HUES48 (cell line): ENCODE measurements around the gene SRMS.

Source experiments
- H3K27ac ChIP-seq: one replicate; pipeline ENCODE4 v1.7.0; 2013; ENCODE audit warnings: low read depth, low read length, inconsistent platforms
- H3K27me3 ChIP-seq: 2 replicates; pipeline ENCODE4 v1.6.1; 2013; ENCODE audit warnings: mild to moderate bottlenecking, low read length; ENCODE audit not compliant: control insufficient read depth, insufficient read depth
- H3K36me3 ChIP-seq: 2 replicates; pipeline ENCODE4 v1.6.1; 2013; ENCODE audit warnings: low read length; ENCODE audit not compliant: control insufficient read depth, insufficient read depth
- H3K4me1 ChIP-seq: 2 replicates; pipeline ENCODE4 v1.6.1; 2013; ENCODE audit warnings: mild to moderate bottlenecking, low read length; ENCODE audit not compliant: control insufficient read depth, insufficient read depth
- H3K4me3 ChIP-seq: 2 replicates; pipeline ENCODE4 v1.5.1; 2013; ENCODE audit warnings: mild to moderate bottlenecking, low read depth, low read length
- H3K9ac ChIP-seq: 2 replicates; pipeline ENCODE4 v1.6.1; 2013; ENCODE audit warnings: mild to moderate bottlenecking, low read depth, low read length, moderate library complexity
- H3K9me3 ChIP-seq: 2 replicates; pipeline ENCODE4 v1.6.1; 2013; ENCODE audit warnings: low read length; ENCODE audit not compliant: control insufficient read depth, insufficient read depth

Gene SRMS

GRCh38 chr20:63554361-63555278, 7.1 kb upstream of the SRMS start:
- H3K4me1 ChIP-seq, result peaks cover 17% of the 10 kb centered on the region
- H3K27ac ChIP-seq, result no peak overlapping the region
- no peak overlapping the region for H3K9ac ChIP-seq
- no peaks in the 10 kb centered on the region for H3K27me3 ChIP-seq
- H3K4me3 ChIP-seq, result peak overlapping the region; percentile 87
- H3K36me3 ChIP-seq, result no peaks in the 10 kb centered on the region
- no peaks in the 10 kb centered on the region for H3K9me3 ChIP-seq

DNA sequence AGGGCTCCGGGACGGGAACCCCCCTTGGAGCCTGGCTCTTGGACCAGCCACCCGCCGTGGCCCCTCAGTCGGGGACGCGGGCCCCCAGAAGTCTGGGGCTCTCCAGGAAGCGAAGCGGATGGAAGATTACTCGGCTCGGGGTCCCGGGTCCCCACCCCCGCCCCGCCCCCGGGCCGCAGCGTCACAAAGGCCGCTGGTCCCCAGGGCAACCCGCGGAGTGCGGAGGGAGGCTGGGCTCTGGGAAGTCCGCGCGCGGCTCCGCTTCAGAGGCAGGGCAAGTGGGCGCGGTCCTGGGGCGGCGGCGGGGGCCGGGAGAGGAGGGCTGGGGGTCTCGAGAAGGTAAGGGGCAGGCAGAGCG, 6.4 kb upstream of the SRMS start, which contains the start of gene FNDC11:
TSS of gene FNDC11 (plus strand) at position 227 of the 358 bp plus-strand sequence. CDS start 1,505 bp downstream, outside the sequence.
- Histone ChIP-seq H3K4me1 (peaks cover 17% of the 10 kb centered on the region), H3K27me3 (no peaks in the 10 kb centered on the region), H3K4me3 (peak within 1 kb of the TSS; percentile 87), H3K36me3 (no peaks in the 10 kb centered on the region), H3K9ac (peak within 1 kb of the TSS; percentile 16; the same call in 1 of the 2 replicates), H3K9me3 (no peaks in the 10 kb centered on the region), H3K27ac (peak within 1 kb of the TSS; percentile 77)

DNA sequence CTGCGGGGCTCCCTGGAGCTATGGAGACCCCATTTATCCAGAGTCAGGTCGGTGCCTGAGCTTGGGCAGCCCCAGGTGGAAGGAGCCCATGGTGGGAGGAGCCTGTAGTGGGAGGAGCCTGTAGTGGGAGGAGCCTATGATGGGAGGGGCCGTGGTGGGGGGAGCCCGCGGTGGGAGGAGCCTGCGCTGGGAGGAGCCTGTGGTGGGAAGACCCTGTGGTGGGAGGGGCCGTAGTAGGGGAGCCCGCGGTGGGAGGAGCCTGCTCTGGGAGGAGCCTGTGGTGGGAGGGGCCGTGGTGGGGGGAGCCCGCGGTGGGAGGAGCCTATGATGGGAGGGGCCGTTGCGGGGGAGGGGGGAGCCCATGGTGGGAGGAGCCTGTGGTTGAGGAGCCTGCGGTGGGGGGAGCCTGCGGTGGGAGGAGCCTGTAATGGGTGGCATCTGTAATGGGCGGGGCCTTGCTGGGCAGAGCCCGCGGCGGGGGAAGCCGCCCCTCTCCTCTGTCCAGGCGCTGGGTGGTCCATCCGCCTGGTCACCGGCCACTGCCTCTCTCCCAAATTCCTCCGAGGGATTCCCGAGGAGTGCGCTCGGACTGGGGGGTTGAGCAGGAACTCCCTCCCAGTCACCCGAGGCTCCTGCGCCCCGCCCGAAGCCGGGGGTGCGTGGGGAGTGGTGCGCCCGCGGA, 5.8 kb upstream of the SRMS start:
- Histone ChIP-seq H3K4me1 (peaks cover 22% of the 10 kb centered on the region), H3K36me3 (no peaks in the 10 kb centered on the region), H3K9me3 (no peaks in the 10 kb centered on the region), H3K27ac (peak overlapping the region; percentile 77), H3K9ac (peak overlapping the region; percentile 16; the same call in 1 of the 2 replicates), H3K27me3 (no peaks in the 10 kb centered on the region), H3K4me3 (peak overlapping the region; percentile 87)

DNA sequence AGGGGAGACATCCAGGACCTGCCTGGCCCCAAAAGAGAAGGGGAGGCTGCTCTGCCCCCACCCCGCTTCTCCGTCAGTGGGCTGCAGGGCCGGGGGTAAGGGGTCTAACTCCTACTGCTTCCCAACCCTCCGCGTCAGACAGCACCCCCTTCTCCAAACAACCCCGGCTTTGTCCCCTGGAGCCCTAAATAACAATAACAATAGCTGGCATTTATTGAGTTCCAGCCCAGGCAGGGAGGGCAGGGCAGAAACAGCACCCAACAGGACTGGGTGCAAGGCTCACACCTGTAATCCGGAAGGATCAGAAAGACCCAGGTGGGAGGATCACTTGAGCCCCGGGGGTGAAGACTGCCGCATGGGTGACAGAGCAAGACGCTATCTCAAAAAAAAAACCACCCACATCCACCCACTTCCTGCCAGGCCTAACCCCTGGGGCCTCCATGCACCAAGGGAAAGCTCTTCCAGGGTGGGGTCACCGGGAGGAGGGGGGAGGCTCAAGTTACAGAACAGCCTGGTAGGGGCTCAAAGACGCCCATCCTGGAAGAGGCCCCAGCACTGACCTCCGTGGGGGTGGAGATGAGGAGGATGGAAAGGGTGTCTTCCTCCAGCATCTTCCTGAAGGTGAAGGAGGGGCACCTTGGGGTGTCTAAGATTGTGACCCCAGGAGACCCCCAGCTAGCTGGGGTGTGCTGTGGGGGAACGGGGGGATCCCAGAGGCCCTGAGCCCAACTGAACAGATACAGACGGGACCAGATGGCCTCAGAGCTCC, 5.1 kb upstream of the SRMS start:
- Histone ChIP-seq H3K9ac (peak overlapping the region; percentile 16; the same call in 1 of the 2 replicates), H3K4me1 (peaks cover 29% of the 10 kb centered on the region), H3K4me3 (peak overlapping the region; percentile 51), H3K9me3 (no peaks in the 10 kb centered on the region), H3K36me3 (no peaks in the 10 kb centered on the region), H3K27ac (peak overlapping the region; percentile 77), H3K27me3 (no peaks in the 10 kb centered on the region)

DNA sequence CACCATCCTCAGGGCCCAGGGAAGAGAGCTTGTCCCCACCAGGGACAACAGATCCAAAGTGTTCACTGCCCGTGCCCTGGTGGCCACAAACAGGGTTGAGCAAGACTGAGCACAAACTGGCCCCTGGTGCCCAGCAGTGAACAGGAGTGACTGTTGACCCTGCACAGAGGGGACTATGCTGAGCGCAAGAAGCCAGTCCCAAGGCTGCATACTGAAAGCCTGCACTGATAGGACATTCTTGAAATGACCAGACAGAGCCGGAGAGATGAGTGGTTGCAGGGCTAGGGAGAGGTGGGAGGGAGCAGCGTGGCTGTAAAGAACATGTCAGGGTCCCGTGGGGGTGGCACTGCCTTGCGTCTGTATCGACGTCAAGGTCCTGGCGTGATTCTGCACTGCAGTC, 3.5 kb upstream of the SRMS start:
- Histone ChIP-seq H3K9ac (no peak overlapping the region), H3K4me1 (peaks cover 35% of the 10 kb centered on the region), H3K36me3 (no peaks in the 10 kb centered on the region), H3K9me3 (no peaks in the 10 kb centered on the region), H3K4me3 (no peak overlapping the region), H3K27ac (no peak overlapping the region), H3K27me3 (no peaks in the 10 kb centered on the region)

- H3K27ac ChIP-seq, result no peak overlapping the region
- no peak overlapping the region for H3K9ac ChIP-seq
- no peaks in the 10 kb centered on the region for H3K9me3 ChIP-seq
- no peaks in the 10 kb centered on the region for H3K36me3 ChIP-seq
- peaks cover 35% of the 10 kb centered on the region for H3K4me1 ChIP-seq
- no peaks in the 10 kb centered on the region for H3K27me3 ChIP-seq
- H3K4me3 ChIP-seq, result no peak overlapping the region
Observed at GRCh38 chr20:63549679-63550282, 2.2 kb upstream of the SRMS start.

DNA sequence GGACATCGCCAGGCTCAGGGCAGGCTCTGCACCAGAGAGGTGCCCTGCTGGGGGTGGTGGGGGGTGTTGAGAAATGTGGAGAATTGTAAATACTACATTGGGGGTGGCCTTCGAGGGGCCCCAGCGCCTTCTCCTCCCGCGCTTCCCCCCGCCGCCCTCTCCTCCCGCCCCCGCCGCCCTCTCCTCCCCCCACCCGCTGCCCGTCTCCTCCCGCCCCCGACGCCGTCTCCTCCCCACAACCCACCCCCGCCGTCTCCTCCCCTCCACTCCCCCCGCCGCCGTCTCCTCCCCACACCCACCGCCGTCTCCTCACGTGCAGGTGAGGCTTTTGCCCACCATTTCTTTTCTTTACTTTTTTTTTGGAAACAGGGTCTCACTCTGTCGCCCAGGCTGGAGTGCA, 1.5 kb upstream of the SRMS start:
- Histone ChIP-seq H3K27me3 (no peaks in the 10 kb centered on the region), H3K27ac (no peak overlapping the region), H3K9ac (no peak overlapping the region), H3K9me3 (no peaks in the 10 kb centered on the region), H3K4me3 (no peak overlapping the region), H3K4me1 (peaks cover 30% of the 10 kb centered on the region), H3K36me3 (no peaks in the 10 kb centered on the region)

- Histone ChIP-seq H3K27me3 (no peaks in the 10 kb centered on the region), H3K4me1 (peaks cover 30% of the 10 kb centered on the region), H3K9ac (no peak overlapping the region)
Observed at GRCh38 chr20:63548542-63548941, 993 bp upstream of the SRMS start.

GRCh38 chr20:63546956-63547724, 409 bp downstream of the SRMS start:
- Histone ChIP-seq H3K36me3 (no peaks in the 10 kb centered on the region), H3K27ac (no peak overlapping the region), H3K4me1 (peaks cover 20% of the 10 kb centered on the region), H3K9me3 (no peaks in the 10 kb centered on the region), H3K27me3 (no peaks in the 10 kb centered on the region), H3K9ac (no peak overlapping the region), H3K4me3 (no peak overlapping the region)

More at GRCh38 chr20:63548542-63548941, 993 bp upstream of the SRMS start:
- H3K27ac ChIP-seq, result no peak overlapping the region
- H3K9me3 ChIP-seq, result no peaks in the 10 kb centered on the region
- no peak overlapping the region for H3K4me3 ChIP-seq
- no peaks in the 10 kb centered on the region for H3K36me3 ChIP-seq
